HG03095 (cell line): ENCODE measurements around the gene C1QA.

ENCODE experiments used
- ATAC-seq: cut with Tn5 transposase; IDR thresholded peaks from one replicate; pipeline ENCODE4 v1.9.1; 2021; ENCODE audit warnings: moderate library complexity; ENCODE audit not compliant: unreplicated experiment

C1QA gene, protein sequence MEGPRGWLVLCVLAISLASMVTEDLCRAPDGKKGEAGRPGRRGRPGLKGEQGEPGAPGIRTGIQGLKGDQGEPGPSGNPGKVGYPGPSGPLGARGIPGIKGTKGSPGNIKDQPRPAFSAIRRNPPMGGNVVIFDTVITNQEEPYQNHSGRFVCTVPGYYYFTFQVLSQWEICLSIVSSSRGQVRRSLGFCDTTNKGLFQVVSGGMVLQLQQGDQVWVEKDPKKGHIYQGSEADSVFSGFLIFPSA

GRCh38 chr1:22636353-22636752 lies at the start of gene C1QA:
TSS of gene C1QA (plus strand) at chr1:22636628. CDS start at chr1:22637617, 989 bp downstream.
- no peak for ATAC-seq

- no peak for ATAC-seq
Measured at GRCh38 chr1:22587247-22587646, 49.2 kb upstream of the C1QA start.

DNA sequence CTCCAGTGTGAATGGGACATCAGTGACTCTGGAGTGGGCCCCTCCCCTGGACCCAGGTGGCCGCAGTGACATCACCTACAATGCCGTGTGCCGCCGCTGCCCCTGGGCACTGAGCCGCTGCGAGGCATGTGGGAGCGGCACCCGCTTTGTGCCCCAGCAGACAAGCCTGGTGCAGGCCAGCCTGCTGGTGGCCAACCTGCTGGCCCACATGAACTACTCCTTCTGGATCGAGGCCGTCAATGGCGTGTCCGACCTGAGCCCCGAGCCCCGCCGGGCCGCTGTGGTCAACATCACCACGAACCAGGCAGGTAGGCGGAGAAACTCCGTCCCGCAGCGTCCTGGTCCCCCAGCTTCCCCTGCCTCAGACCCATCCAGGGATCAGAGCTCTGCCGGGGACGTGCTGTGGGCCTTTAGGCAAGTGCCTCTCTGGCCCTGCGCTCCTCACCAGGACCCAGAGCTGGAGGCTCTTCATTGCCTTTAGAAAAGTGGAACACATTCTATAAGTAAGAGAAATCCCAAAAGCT lies 47.5 kb upstream of the C1QA start:
- no peak for ATAC-seq

- no peak for ATAC-seq
Measured at GRCh38 chr1:22591576-22591975, 44.9 kb upstream of the C1QA start.

- ATAC-seq, result no peak
Measured at GRCh38 chr1:22592051-22592450, 44.4 kb upstream of the C1QA start.

- no peak for ATAC-seq
Measured at GRCh38 chr1:22592919-22593790, 43.3 kb upstream of the C1QA start.

DNA sequence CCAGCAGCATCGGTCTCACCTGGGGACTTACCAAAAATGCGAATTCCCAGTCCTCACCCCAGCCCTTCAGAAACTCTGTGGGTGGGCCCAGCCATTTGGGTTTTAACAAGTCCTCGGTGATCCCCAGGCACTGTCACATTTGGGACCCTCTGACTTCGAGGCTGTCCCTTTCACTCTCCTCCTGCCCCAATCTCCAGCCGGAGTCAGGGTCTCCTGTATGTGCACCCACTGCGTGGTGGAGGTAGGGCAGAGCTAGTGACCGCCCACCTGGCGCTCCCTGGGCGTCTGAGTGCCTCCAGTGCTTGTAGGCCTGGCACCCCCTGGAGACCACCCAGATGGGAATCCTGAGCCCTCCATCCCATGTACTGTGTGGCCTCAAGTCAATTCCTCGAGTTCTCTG lies 42.0 kb upstream of the C1QA start:
- no peak for ATAC-seq

DNA sequence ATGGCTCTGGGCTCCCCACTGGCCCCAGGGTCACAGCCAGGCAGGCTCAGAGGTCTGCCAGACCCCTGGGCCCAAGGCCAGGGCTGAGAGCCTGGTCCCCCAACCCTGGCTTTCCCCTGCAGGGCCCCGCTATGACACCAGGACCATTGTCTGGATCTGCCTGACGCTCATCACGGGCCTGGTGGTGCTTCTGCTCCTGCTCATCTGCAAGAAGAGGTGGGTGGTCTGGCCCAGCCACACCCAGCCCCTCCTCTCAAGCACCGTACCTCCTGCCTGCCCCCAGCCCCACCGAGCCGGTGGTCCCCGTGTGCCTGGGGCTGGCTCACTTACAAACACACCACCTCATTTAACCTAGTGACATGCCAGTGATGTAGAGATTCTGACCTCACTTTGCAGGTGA lies 41.3 kb upstream of the C1QA start:
- no peak for ATAC-seq

DNA sequence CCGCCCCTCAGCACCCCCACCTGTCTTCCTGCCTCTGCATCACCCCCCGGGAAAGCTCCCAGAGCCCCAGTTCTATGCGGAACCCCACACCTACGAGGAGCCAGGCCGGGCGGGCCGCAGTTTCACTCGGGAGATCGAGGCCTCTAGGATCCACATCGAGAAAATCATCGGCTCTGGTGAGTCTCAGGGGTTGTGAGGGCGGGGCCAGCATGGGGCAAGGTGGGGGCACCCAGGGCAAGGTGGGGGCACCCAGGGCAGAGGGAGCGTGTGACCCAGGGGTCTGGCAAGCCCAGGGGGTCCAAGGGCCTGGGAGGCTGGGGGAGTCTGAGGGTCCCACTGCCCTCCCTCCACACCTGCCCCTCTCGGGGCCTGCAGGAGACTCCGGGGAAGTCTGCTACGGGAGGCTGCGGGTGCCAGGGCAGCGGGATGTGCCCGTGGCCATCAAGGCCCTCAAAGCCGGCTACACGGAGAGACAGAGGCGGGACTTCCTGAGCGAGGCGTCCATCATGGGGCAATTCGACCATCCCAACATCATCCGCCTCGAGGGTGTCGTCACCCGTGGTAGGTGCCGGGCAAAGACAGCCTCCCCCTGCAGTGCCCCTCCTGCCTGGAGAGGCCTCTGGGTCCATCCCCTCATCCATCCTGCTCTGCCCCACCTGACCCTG lies 39.0 kb upstream of the C1QA start:
- ATAC-seq, result no peak

DNA sequence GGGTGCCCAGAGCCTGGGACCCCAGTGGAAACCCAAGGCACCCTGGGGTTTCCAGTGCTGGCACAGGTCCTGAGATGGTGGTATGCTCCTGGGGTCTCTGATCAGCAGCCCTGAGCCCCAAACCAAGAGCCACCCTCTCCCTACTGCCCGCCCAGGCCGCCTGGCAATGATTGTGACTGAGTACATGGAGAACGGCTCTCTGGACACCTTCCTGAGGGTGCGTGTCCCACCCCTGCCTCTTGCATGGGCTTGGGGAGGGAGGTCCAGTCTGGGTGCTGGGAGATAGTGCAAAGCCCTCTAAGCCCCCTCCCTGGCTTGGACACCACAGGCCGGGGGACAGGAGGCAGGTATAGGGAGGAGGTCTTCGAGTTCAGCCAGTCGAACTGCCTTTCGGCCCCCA lies 38.4 kb upstream of the C1QA start:
- no peak for ATAC-seq

- no peak for ATAC-seq
Measured at GRCh38 chr1:22598736-22599135, 37.7 kb upstream of the C1QA start.

GRCh38 chr1:22600071-22600816 lies 36.2 kb upstream of the C1QA start:
- ATAC-seq, result no peak

DNA sequence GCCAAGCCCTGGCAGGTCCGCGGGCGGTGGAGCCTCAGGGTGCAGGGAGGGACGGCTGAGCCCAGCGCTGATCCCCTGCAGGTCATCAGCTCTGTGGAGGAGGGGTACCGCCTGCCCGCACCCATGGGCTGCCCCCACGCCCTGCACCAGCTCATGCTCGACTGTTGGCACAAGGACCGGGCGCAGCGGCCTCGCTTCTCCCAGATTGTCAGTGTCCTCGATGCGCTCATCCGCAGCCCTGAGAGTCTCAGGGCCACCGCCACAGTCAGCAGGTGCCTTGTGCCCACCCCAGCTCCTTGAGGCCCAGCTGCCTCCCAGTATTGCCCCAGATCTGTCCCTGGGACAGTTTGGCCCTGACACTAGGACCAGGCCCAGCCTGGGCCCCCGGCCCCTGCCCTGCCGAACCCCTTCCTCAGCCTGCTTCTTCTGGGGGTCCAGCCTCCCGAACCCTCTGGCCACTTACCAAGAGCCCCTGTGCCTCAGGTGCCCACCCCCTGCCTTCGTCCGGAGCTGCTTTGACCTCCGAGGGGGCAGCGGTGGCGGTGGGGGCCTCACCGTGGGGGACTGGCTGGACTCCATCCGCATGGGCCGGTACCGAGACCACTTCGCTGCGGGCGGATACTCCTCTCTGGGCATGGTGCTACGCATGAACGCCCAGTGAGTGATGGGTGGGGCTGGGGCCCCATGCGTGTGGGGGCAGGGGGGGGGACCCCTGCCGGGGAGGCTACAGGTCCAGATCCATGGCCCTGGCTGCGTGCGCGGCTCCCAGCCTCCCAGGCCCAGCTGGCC lies 35.4 kb upstream of the C1QA start:
- no peak for ATAC-seq

GRCh38 chr1:22601610-22602009 lies 34.8 kb upstream of the C1QA start:
- ATAC-seq, result no peak

DNA sequence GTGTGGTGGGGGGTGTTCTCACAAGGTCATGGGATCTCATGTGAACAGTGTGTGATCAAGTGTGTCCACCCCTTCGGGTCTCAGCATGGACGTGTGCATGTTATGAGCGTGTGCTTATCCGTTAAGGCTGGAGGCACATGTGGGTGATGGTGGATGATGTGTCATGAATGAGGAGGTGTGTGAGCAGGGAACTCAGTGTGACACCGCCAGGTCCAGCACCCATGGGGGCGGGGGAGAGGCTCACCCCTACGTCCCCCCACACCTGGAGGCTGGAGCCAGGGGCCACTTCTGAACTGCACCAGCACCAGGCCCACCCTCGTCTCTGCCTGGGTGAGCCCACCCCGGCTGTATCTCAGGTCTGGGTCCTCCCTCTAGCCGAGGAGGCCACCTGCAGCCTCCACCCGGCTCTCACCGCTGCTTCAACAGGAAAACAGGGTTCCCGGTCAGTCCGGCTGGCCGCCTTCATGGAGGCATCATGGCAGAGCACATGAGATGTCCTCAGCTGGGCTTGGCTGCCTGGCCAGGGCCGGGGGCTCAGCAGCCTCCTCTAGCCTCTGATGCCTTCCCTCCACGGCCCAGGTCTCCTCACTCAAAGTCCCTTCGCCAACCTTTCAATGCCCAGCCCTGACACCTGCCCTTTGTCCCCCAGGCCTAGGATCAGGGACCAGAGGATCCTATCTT lies 34.2 kb upstream of the C1QA start:
- ATAC-seq, result no peak

DNA sequence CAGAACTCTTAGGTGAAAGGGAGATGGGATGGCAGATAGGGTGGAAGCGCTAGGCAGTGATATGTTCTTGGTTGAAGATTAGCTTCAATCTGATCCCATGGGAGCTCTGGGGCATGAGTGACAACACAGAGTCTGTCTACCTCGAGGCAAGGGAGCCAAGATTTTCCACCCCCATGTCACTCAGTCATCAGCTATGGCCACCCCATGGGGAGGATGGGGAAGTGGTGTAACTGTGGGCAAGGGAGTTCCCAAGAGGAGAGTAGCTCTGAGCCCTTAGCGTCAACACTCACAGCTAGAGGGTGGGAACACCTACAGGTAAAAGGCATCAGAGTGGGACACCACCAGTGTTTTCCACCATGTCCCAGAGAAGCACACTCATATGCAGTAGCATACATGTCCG lies 30.3 kb upstream of the C1QA start:
- no peak for ATAC-seq

GRCh38 chr1:22607154-22607553 lies 29.3 kb upstream of the C1QA start:
- no peak for ATAC-seq

DNA sequence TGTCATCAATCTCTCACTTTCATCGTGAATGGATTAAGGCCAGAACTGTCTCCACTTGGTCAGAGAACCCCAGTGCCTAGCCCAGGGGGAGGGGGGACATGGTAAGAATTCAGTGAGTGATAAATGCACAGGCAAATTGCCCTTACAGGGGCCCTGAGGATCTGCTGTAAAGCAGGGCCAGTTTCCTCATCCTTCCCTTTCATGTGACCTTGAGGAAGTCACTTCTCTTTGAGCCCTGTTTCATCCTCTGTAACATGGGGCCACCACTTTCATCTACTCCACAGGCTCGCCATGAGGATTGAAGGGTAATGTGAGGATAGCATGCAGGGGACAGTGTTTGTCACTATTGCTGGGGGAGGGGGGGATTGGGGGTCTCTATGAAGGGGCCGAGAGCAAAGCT lies 28.1 kb upstream of the C1QA start:
- no peak for ATAC-seq

GRCh38 chr1:22609291-22609690 lies 27.1 kb upstream of the C1QA start:
- ATAC-seq, result no peak

- no peak for ATAC-seq
Measured at GRCh38 chr1:22611530-22611947, 24.9 kb upstream of the C1QA start.
